ENCODE results near the gene TSC22D4.

Gene TSC22D4

GRCh38 chr7:100491192-100491578, 12.2 kb upstream of the TSC22D4 start:
- peaks cover 0 to 3% of the 10 kb centered on the region in 2 experiments for H3K4me1 ChIP-seq (ENCODE audit: control insufficient read depth in 1 of 2, insufficient read depth in 2 of 2, low read length in 2 of 2)
- WGBS (ENCODE audit: extremely low coverage, insufficient coverage, insufficient read length), result no CpG with 5 or more reads among the region's 5 CpGs
- H3K36me3 ChIP-seq (ENCODE audit: control insufficient read depth in 1 of 2, insufficient read depth in 2 of 2, low read length in 2 of 2), result no peaks in the 10 kb centered on the region

GRCh38 chr7:100490483-100491191, 11.6 kb upstream of the TSC22D4 start:
- H3K23ac ChIP-seq (ENCODE audit: low read length), result no peak overlapping the region
- H4K91ac ChIP-seq (ENCODE audit: low read depth, low read length), result no peak overlapping the region
- no peak overlapping the region for H3K14ac ChIP-seq (ENCODE audit: low read length)
- H3K79me1 ChIP-seq (ENCODE audit: low read length), result peaks cover 1% of the 10 kb centered on the region
- no peaks in the 10 kb centered on the region for H3K36me3 ChIP-seq (ENCODE audit: control insufficient read depth in 1 of 2, insufficient read depth in 2 of 2, low read length in 2 of 2)
- no peak overlapping the region for H2AK5ac ChIP-seq (ENCODE audit: low read length)
- no peak overlapping the region for H3K4me2 ChIP-seq (ENCODE audit: low read length)
- no peak overlapping the region for H4K12ac ChIP-seq (ENCODE audit: low read depth, low read length)
- WGBS (ENCODE audit: extremely low coverage, insufficient coverage, insufficient read length), result no CpG with 5 or more reads among the region's 25 CpGs
- H3K27ac ChIP-seq (ENCODE audit: low read depth, low read length), result no peak overlapping the region
- H4K8ac ChIP-seq (ENCODE audit: low read depth, low read length), result no peak overlapping the region
- peaks cover 0 to 3% of the 10 kb centered on the region in 2 experiments for H3K4me1 ChIP-seq (ENCODE audit: control insufficient read depth in 1 of 2, insufficient read depth in 2 of 2, low read length in 2 of 2)
- no peak overlapping the region for H3K18ac ChIP-seq (ENCODE audit: low read length)
- H2AFZ ChIP-seq (ENCODE audit: insufficient read depth, low read length, poor library complexity), result no peak overlapping the region
- H3K4me3 ChIP-seq (ENCODE audit: low read depth, low read length), result no peak overlapping the region
- H3K79me2 ChIP-seq (ENCODE audit: control insufficient read depth, insufficient read depth, low read length, poor library complexity), result no peaks in the 10 kb centered on the region
- H2BK120ac ChIP-seq (ENCODE audit: insufficient read depth, low read length, poor library complexity), result no peak overlapping the region
- DNase-seq, result no peak
- H2BK12ac ChIP-seq (ENCODE audit: low read length), result no peak overlapping the region
- H3K4ac ChIP-seq (ENCODE audit: low read depth, low read length), result no peak overlapping the region
- no peak overlapping the region for H3K9ac ChIP-seq (ENCODE audit: low read length)
- peaks cover 3% of the 10 kb centered on the region for H3K27me3 ChIP-seq (ENCODE audit: insufficient read depth, low read length)
- H2BK5ac ChIP-seq (ENCODE audit: low read depth, low read length, poor library complexity), result no peak overlapping the region
- peaks cover 1% of the 10 kb centered on the region for H3K9me3 ChIP-seq (ENCODE audit: insufficient read depth, low read depth, low read length)

More at GRCh38 chr7:100491192-100491578, 12.2 kb upstream of the TSC22D4 start:
- H3K79me1 ChIP-seq (ENCODE audit: low read length), result peaks cover 1% of the 10 kb centered on the region
- no peak overlapping the region for H2BK5ac ChIP-seq (ENCODE audit: low read depth, low read length, poor library complexity)
- no peak overlapping the region for H3K4me2 ChIP-seq (ENCODE audit: low read length)
- no peak for DNase-seq
- no peak overlapping the region for H4K8ac ChIP-seq (ENCODE audit: low read depth, low read length)
- H3K27me3 ChIP-seq (ENCODE audit: insufficient read depth, low read length), result peaks cover 3% of the 10 kb centered on the region
- H3K18ac ChIP-seq (ENCODE audit: low read length), result no peak overlapping the region
- no peak overlapping the region for H3K9ac ChIP-seq (ENCODE audit: low read length)
- no peak overlapping the region for H3K14ac ChIP-seq (ENCODE audit: low read length)
- H3K4me3 ChIP-seq (ENCODE audit: low read depth, low read length), result no peak overlapping the region
- H2BK12ac ChIP-seq (ENCODE audit: low read length), result no peak overlapping the region
- no peak overlapping the region for H3K4ac ChIP-seq (ENCODE audit: low read depth, low read length)
- no peak overlapping the region for H4K12ac ChIP-seq (ENCODE audit: low read depth, low read length)
- no peak overlapping the region for H2AFZ ChIP-seq (ENCODE audit: insufficient read depth, low read length, poor library complexity)
- peaks cover 1% of the 10 kb centered on the region for H3K9me3 ChIP-seq (ENCODE audit: insufficient read depth, low read depth, low read length)
- no peaks in the 10 kb centered on the region for H3K79me2 ChIP-seq (ENCODE audit: control insufficient read depth, insufficient read depth, low read length, poor library complexity)
- no peak overlapping the region for H3K27ac ChIP-seq (ENCODE audit: low read depth, low read length)
- H2BK120ac ChIP-seq (ENCODE audit: insufficient read depth, low read length, poor library complexity), result no peak overlapping the region
- no peak overlapping the region for H3K23ac ChIP-seq (ENCODE audit: low read length)
- H4K91ac ChIP-seq (ENCODE audit: low read depth, low read length), result no peak overlapping the region
- no peak overlapping the region for H2AK5ac ChIP-seq (ENCODE audit: low read length)

- no peak overlapping the region for H3K4me3 ChIP-seq (ENCODE audit: low read depth, low read length)
- H3K4ac ChIP-seq (ENCODE audit: low read depth, low read length), result no peak overlapping the region
- H3K18ac ChIP-seq (ENCODE audit: low read length), result no peak overlapping the region
- no peak overlapping the region for H4K91ac ChIP-seq (ENCODE audit: low read depth, low read length)
- no peak overlapping the region for H3K9ac ChIP-seq (ENCODE audit: low read length)
- H3K9me3 ChIP-seq (ENCODE audit: insufficient read depth, low read depth, low read length), result peaks cover 1% of the 10 kb centered on the region
- H3K27ac ChIP-seq (ENCODE audit: low read depth, low read length), result no peak overlapping the region
- no peak overlapping the region for H3K14ac ChIP-seq (ENCODE audit: low read length)
- H4K8ac ChIP-seq (ENCODE audit: low read depth, low read length), result no peak overlapping the region
- peaks cover 3% of the 10 kb centered on the region for H3K27me3 ChIP-seq (ENCODE audit: insufficient read depth, low read length)
- no peaks in the 10 kb centered on the region for H3K36me3 ChIP-seq (ENCODE audit: control insufficient read depth in 1 of 2, insufficient read depth in 2 of 2, low read length in 2 of 2)
- no peak overlapping the region for H3K23ac ChIP-seq (ENCODE audit: low read length)
- H2AFZ ChIP-seq (ENCODE audit: insufficient read depth, low read length, poor library complexity), result no peak overlapping the region
- H3K4me2 ChIP-seq (ENCODE audit: low read length), result no peak overlapping the region
- no CpG with 5 or more reads among the region's 9 CpGs for WGBS (ENCODE audit: extremely low coverage, insufficient coverage, insufficient read length)
- H3K79me2 ChIP-seq (ENCODE audit: control insufficient read depth, insufficient read depth, low read length, poor library complexity), result no peaks in the 10 kb centered on the region
- no peak overlapping the region for H4K12ac ChIP-seq (ENCODE audit: low read depth, low read length)
- H2BK120ac ChIP-seq (ENCODE audit: insufficient read depth, low read length, poor library complexity), result no peak overlapping the region
- peaks cover 1% of the 10 kb centered on the region for H3K79me1 ChIP-seq (ENCODE audit: low read length)
- H2BK12ac ChIP-seq (ENCODE audit: low read length), result no peak overlapping the region
- H2BK5ac ChIP-seq (ENCODE audit: low read depth, low read length, poor library complexity), result no peak overlapping the region
- H3K4me1 ChIP-seq (ENCODE audit: control insufficient read depth in 1 of 2, insufficient read depth in 2 of 2, low read length in 2 of 2), result peaks cover 0 to 3% of the 10 kb centered on the region in 2 experiments
- DNase-seq, result peak; percentile 25 to 73
- no peak overlapping the region for H2AK5ac ChIP-seq (ENCODE audit: low read length)
Observed at GRCh38 chr7:100489824-100490223, 10.8 kb upstream of the TSC22D4 start.

GRCh38 chr7:100489121-100489520, 10.1 kb upstream of the TSC22D4 start:
- no peak overlapping the region for H2BK120ac ChIP-seq (ENCODE audit: insufficient read depth, low read length, poor library complexity)
- no peak overlapping the region for H3K4me2 ChIP-seq (ENCODE audit: low read length)
- peaks cover 1% of the 10 kb centered on the region for H3K9me3 ChIP-seq (ENCODE audit: insufficient read depth, low read depth, low read length)
- no peak overlapping the region for H2AFZ ChIP-seq (ENCODE audit: insufficient read depth, low read length, poor library complexity)
- H3K4ac ChIP-seq (ENCODE audit: low read depth, low read length), result no peak overlapping the region
- no peak overlapping the region for H3K4me3 ChIP-seq (ENCODE audit: low read depth, low read length)
- H2BK12ac ChIP-seq (ENCODE audit: low read length), result no peak overlapping the region
- peaks cover 3% of the 10 kb centered on the region for H3K27me3 ChIP-seq (ENCODE audit: insufficient read depth, low read length)
- H3K23ac ChIP-seq (ENCODE audit: low read length), result no peak overlapping the region
- H3K4me1 ChIP-seq (ENCODE audit: control insufficient read depth in 1 of 2, insufficient read depth in 2 of 2, low read length in 2 of 2), result peaks cover 0 to 3% of the 10 kb centered on the region in 2 experiments
- DNase-seq, result no peak
- H4K12ac ChIP-seq (ENCODE audit: low read depth, low read length), result no peak overlapping the region
- H3K27ac ChIP-seq (ENCODE audit: low read depth, low read length), result no peak overlapping the region
- H3K36me3 ChIP-seq (ENCODE audit: control insufficient read depth in 1 of 2, insufficient read depth in 2 of 2, low read length in 2 of 2), result no peaks in the 10 kb centered on the region
- H3K79me2 ChIP-seq (ENCODE audit: control insufficient read depth, insufficient read depth, low read length, poor library complexity), result no peaks in the 10 kb centered on the region
- no peak overlapping the region for H4K8ac ChIP-seq (ENCODE audit: low read depth, low read length)
- H3K79me1 ChIP-seq (ENCODE audit: low read length), result peaks cover 1% of the 10 kb centered on the region
- WGBS (ENCODE audit: extremely low coverage, insufficient coverage, insufficient read length), result no CpG with 5 or more reads among the region's 10 CpGs
- H3K18ac ChIP-seq (ENCODE audit: low read length), result no peak overlapping the region
- H4K91ac ChIP-seq (ENCODE audit: low read depth, low read length), result no peak overlapping the region
- no peak overlapping the region for H3K9ac ChIP-seq (ENCODE audit: low read length)
- no peak overlapping the region for H3K14ac ChIP-seq (ENCODE audit: low read length)
- H2AK5ac ChIP-seq (ENCODE audit: low read length), result no peak overlapping the region
- no peak overlapping the region for H2BK5ac ChIP-seq (ENCODE audit: low read depth, low read length, poor library complexity)
